Breast epithelium (tissue), 3 donors: ENCODE data around the gene DBT.

ENCODE experiments used
- POLR2A ChIP-seq: fragments of 450-650 bp; IDR thresholded peaks from one replicate; pipeline ENCODE4 v1.6.1; 2016; ENCODE audit warnings: antibody characterized with exemption, mild to moderate bottlenecking, moderate library complexity
- TF ChIP-seq, protein P1 (sequence below), 3 donors: fragments of 450-650 bp; IDR thresholded peaks; one replicate each; pipeline ENCODE4 v1.5.1; 2016 to 2017; ENCODE audit warnings: antibody characterized with exemption in 3 of 3, mild to moderate bottlenecking in 3 of 3, moderate library complexity in 3 of 3

- TF ChIP-seq, protein P1, sequence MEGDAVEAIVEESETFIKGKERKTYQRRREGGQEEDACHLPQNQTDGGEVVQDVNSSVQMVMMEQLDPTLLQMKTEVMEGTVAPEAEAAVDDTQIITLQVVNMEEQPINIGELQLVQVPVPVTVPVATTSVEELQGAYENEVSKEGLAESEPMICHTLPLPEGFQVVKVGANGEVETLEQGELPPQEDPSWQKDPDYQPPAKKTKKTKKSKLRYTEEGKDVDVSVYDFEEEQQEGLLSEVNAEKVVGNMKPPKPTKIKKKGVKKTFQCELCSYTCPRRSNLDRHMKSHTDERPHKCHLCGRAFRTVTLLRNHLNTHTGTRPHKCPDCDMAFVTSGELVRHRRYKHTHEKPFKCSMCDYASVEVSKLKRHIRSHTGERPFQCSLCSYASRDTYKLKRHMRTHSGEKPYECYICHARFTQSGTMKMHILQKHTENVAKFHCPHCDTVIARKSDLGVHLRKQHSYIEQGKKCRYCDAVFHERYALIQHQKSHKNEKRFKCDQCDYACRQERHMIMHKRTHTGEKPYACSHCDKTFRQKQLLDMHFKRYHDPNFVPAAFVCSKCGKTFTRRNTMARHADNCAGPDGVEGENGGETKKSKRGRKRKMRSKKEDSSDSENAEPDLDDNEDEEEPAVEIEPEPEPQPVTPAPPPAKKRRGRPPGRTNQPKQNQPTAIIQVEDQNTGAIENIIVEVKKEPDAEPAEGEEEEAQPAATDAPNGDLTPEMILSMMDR (IDR thresholded peaks at IDR 0.05), result no peak
- no peak for TF ChIP-seq POLR2A
These were observed 12.5 kb downstream of the DBT start for GRCh38 chr1:100237091-100237490.
